Jurkat, Clone E6-1 (cell line): ENCODE results near the gene CTSA.

Experiments used
- DNase-seq: peaks from one replicate; pipeline ENCODE4 v3.0.0-alpha.2; 2011; ENCODE audit warnings: low read depth, low spot score
- H3K4me3 ChIP-seq: 2 replicates; pipeline ENCODE4 v1.5.1; 2011; ENCODE audit warnings: mild to moderate bottlenecking, low read length, control low read depth, moderate library complexity

Gene CTSA

GRCh38 chr20:45933266-45934045 lies 42.3 kb downstream of the CTSA start:
- H3K4me3 ChIP-seq: peak overlapping the region; percentile 90
- peak; percentile 71 for DNase-seq

- DNase-seq: peak; percentile 68
- H3K4me3 ChIP-seq: peak overlapping the region; percentile 90
These were observed 43.0 kb downstream of the CTSA start for GRCh38 chr20:45934046-45934585.

- H3K4me3 ChIP-seq: peak within 1 kb of the TSS; percentile 90
- peak; percentile 96 for DNase-seq
These were observed 43.7 kb downstream of the CTSA start, which contains the start of gene PCIF1 for GRCh38 chr20:45934586-45935415. TSS of gene PCIF1 (plus strand) at chr20:45934683. CDS start at chr20:45939000, 4,317 bp downstream.

- H3K4me3 ChIP-seq: peak overlapping the region; percentile 90
- no peak for DNase-seq
These were observed 44.4 kb downstream of the CTSA start for GRCh38 chr20:45935416-45936046.

GRCh38 chr20:45937765-45938164 lies 46.6 kb downstream of the CTSA start:
- no peak overlapping the region for H3K4me3 ChIP-seq
- peak; percentile 22 for DNase-seq

- H3K4me3 ChIP-seq: no peak overlapping the region
- no peak for DNase-seq
These were observed 47.7 kb downstream of the CTSA start for GRCh38 chr20:45938727-45939438.

- no peak overlapping the region for H3K4me3 ChIP-seq
These were observed 48.9 kb downstream of the CTSA start for GRCh38 chr20:45940053-45940452.

GRCh38 chr20:45940469-45940868 lies 49.3 kb downstream of the CTSA start:
- no peak overlapping the region for H3K4me3 ChIP-seq
- no peak for DNase-seq

More at GRCh38 chr20:45940053-45940452, 48.9 kb downstream of the CTSA start:
- DNase-seq: no peak

- no peak overlapping the region for H3K4me3 ChIP-seq
- no peak for DNase-seq
These were observed 52.5 kb downstream of the CTSA start for GRCh38 chr20:45943613-45944012.

- H3K4me3 ChIP-seq: no peak overlapping the region
- DNase-seq: no peak
These were observed 53.2 kb downstream of the CTSA start for GRCh38 chr20:45944151-45944964.

- no peak for DNase-seq
These were observed 54.0 kb downstream of the CTSA start for GRCh38 chr20:45944965-45945677.

GRCh38 chr20:45945678-45946148 lies 54.6 kb downstream of the CTSA start:
- no peak overlapping the region for H3K4me3 ChIP-seq
- DNase-seq: no peak

More at GRCh38 chr20:45944965-45945677, 54.0 kb downstream of the CTSA start:
- no peak overlapping the region for H3K4me3 ChIP-seq

- no peak for DNase-seq
- H3K4me3 ChIP-seq: no peak overlapping the region
These were observed 55.2 kb downstream of the CTSA start for GRCh38 chr20:45946149-45946970.

- H3K4me3 ChIP-seq: no peak overlapping the region
- no peak for DNase-seq
These were observed 56.2 kb downstream of the CTSA start for GRCh38 chr20:45947110-45947866.

- DNase-seq: no peak
These were observed 57.2 kb downstream of the CTSA start for GRCh38 chr20:45948261-45948733.

More at GRCh38 chr20:45948261-45948733, 57.2 kb downstream of the CTSA start:
- H3K4me3 ChIP-seq: no peak overlapping the region
